Neural cell (in vitro differentiated cells): ENCODE results near the gene C1QTNF1. TPM values are rescaled to one million over a fixed set of nuclear protein-coding genes. Genes with fewer than 3 reads are reported as not detected.

Experiments
- H2AFZ ChIP-seq: fragments of 200-600, 300-800 bp; sonication (generic), shearing (Covaris generic); 2 replicates; pipeline ENCODE4 v1.6.0; 2014; ENCODE audit warnings: low read depth, mild to moderate bottlenecking, antibody characterized with exemption, low read length, moderate library complexity
- H3F3A ChIP-seq: fragments of 200-600 bp; shearing (Covaris generic); 2 replicates; pipeline ENCODE4 v1.6.1; 2016; ENCODE audit warnings: mild to moderate bottlenecking, moderate library complexity, mixed read lengths, antibody characterized with exemption, low read length; ENCODE audit not compliant: insufficient read depth, poor library complexity, severe bottlenecking
- H3K27ac ChIP-seq: fragments of 200-600, 300-800 bp; sonication (generic), shearing (Covaris generic); 2 replicates; pipeline ENCODE4 v1.5.1; 2014; ENCODE audit warnings: mild to moderate bottlenecking, low read length, moderate library complexity
- H3K27me3 ChIP-seq: fragments of 300-800, 200-600 bp; sonication (generic), shearing (Covaris generic); 2 replicates; pipeline ENCODE4 v1.6.0; 2014; ENCODE audit warnings: mild to moderate bottlenecking, low read depth, low read length, moderate library complexity; ENCODE audit not compliant: insufficient read depth
- H3K36me3 ChIP-seq: fragments of 300-800, 200-600 bp; sonication (generic), shearing (Covaris generic); 2 replicates; pipeline ENCODE4 v1.5.1; 2014; ENCODE audit warnings: mild to moderate bottlenecking, antibody characterized with exemption, low read length, moderate library complexity; ENCODE audit not compliant: insufficient read depth
- H3K4me2 ChIP-seq: fragments of 300-800, 200-600 bp; sonication (generic), shearing (Covaris generic); 2 replicates; pipeline ENCODE4 v1.6.0; 2014; ENCODE audit warnings: mild to moderate bottlenecking, low read length
- H3K4me3 ChIP-seq: fragments of 300-800, 200-600 bp; sonication (generic), shearing (Covaris generic); 2 replicates; pipeline ENCODE4 v1.5.1; 2014; ENCODE audit warnings: mild to moderate bottlenecking, low read length, moderate library complexity
- H3K79me2 ChIP-seq: fragments of 200-600 bp; shearing (Covaris generic); replicated peaks from 2 replicates; pipeline ENCODE4 v1.6.0; 2014; ENCODE audit warnings: mild to moderate bottlenecking, low read length, moderate library complexity; ENCODE audit not compliant: insufficient read depth
- H3K9ac ChIP-seq: fragments of 300-800, 200-600 bp; sonication (generic), shearing (Covaris generic); 2 replicates; pipeline ENCODE4 v1.6.1; 2016; ENCODE audit warnings: mild to moderate bottlenecking, low read length, mixed read lengths
- H3K9me2 ChIP-seq: fragments of 200-600 bp; shearing (Covaris generic); 2 replicates; pipeline ENCODE4 v1.6.1; 2016; ENCODE audit warnings: mild to moderate bottlenecking, low read length, mixed read lengths; ENCODE audit not compliant: insufficient read depth
- H3K9me3 ChIP-seq: fragments of 200-600, 300-800 bp; sonication (generic), shearing (Covaris generic); 2 replicates; pipeline ENCODE4 v1.6.1; 2016; ENCODE audit warnings: mild to moderate bottlenecking, mixed run types, low read length, moderate library complexity, mixed read lengths
- H4K20me1 ChIP-seq: fragments of 200-600 bp; shearing (Covaris generic); 2 replicates; pipeline ENCODE4 v1.6.1; 2016; ENCODE audit warnings: mild to moderate bottlenecking, mixed run types; ENCODE audit not compliant: insufficient read depth
- EP300 ChIP-seq: fragments of 450-650 bp; conservative IDR thresholded peaks from 2 replicates; pipeline ENCODE4 v1.6.1; 2014; ENCODE audit warnings: antibody characterized with exemption, mild to moderate bottlenecking, moderate library complexity; ENCODE audit not compliant: poor library complexity, severe bottlenecking
- EZH2 ChIP-seq: fragments of 200-600, 300-800 bp; shearing (Covaris generic), sonication (generic); IDR thresholded peaks from 2 replicates; pipeline ENCODE4 v1.6.1; 2014; ENCODE audit warnings: antibody characterized with exemption, low read length, borderline replicate concordance, mild to moderate bottlenecking; ENCODE audit not compliant: insufficient read depth, poor library complexity, severe bottlenecking
- MXI1 ChIP-seq: fragments of 450-650 bp; conservative IDR thresholded peaks from 2 replicates; pipeline ENCODE4 v1.6.1; 2014; ENCODE audit warnings: antibody characterized with exemption, mild to moderate bottlenecking; ENCODE audit not compliant: poor library complexity, severe bottlenecking
- POLR2AphosphoS5 ChIP-seq: IDR thresholded peaks from 2 replicates; pipeline ENCODE4 v1.6.1; 2012
- RAD21 ChIP-seq: fragments of 450-650 bp; conservative IDR thresholded peaks from 2 replicates; pipeline ENCODE4 v1.6.1; 2014; ENCODE audit warnings: antibody characterized with exemption, mild to moderate bottlenecking, moderate library complexity
- SMC3 ChIP-seq: fragments of 450-650 bp; conservative IDR thresholded peaks from 2 replicates; pipeline ENCODE4 v1.6.1; 2014; ENCODE audit warnings: antibody characterized with exemption, mild to moderate bottlenecking, moderate library complexity; ENCODE audit not compliant: poor library complexity
- TAF1 ChIP-seq: IDR thresholded peaks from 2 replicates; pipeline ENCODE4 v1.6.1; 2012; ENCODE audit warnings: low read depth
- polyA plus RNA-seq: library from polyadenylated mRNA; depleted of rRNA; stranded (reverse); fragments of >200 nt; gene quantifications from 2 replicates; pipeline ENCODE4 v1.2.3, GENCODE V29; 2014
- TF ChIP-seq, protein P1 (sequence below): fragments of 450-650 bp; IDR thresholded peaks from 2 replicates; pipeline ENCODE4 v1.5.1; 2014; ENCODE audit warnings: antibody characterized with exemption, mild to moderate bottlenecking, moderate library complexity; ENCODE audit not compliant: poor library complexity, severe bottlenecking
- TF ChIP-seq, protein P2 (sequence below): IDR thresholded peaks from 2 replicates; pipeline ENCODE4 v1.6.1; 2012; ENCODE audit warnings: borderline replicate concordance

The C1QTNF1 gene
- polyA plus RNA-seq, 1 donor from 2014 or later, result 0.16 TPM

DNA sequence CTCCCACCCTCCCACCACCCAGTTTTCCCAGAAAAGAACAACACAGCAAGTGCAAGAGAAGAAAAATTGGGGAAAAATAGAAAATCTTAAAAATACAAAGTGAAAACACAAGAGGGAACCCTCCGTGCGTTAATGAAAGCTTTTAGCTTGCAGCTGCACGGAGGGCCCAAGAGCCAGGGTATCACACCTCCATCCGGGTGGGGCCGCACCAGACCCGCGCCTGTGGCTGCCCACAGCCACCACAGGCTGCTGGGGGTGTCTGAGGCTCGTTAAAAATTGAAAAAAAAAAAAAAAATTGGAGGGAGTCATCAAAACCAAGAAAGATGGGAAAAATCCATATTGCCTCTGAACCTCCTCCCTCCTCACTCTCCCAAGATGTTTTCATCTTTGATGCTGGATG, 69.3 kb downstream of the C1QTNF1 start:
- H3F3A ChIP-seq, result no peaks in the 10 kb centered on the region
- H3K36me3 ChIP-seq, result no peaks in the 10 kb centered on the region
- H3K27me3 ChIP-seq, result no peaks in the 10 kb centered on the region
- no peaks in the 10 kb centered on the region for H3K9me3 ChIP-seq
- TF ChIP-seq TAF1 (no peak), POLR2AphosphoS5 (no peak), RAD21 (no peak), EP300 (no peak), MXI1 (no peak), SMC3 (no peak), EZH2 (no peak)
- TF ChIP-seq, protein P1, sequence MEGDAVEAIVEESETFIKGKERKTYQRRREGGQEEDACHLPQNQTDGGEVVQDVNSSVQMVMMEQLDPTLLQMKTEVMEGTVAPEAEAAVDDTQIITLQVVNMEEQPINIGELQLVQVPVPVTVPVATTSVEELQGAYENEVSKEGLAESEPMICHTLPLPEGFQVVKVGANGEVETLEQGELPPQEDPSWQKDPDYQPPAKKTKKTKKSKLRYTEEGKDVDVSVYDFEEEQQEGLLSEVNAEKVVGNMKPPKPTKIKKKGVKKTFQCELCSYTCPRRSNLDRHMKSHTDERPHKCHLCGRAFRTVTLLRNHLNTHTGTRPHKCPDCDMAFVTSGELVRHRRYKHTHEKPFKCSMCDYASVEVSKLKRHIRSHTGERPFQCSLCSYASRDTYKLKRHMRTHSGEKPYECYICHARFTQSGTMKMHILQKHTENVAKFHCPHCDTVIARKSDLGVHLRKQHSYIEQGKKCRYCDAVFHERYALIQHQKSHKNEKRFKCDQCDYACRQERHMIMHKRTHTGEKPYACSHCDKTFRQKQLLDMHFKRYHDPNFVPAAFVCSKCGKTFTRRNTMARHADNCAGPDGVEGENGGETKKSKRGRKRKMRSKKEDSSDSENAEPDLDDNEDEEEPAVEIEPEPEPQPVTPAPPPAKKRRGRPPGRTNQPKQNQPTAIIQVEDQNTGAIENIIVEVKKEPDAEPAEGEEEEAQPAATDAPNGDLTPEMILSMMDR, result no peak
- TF ChIP-seq, protein P2, sequence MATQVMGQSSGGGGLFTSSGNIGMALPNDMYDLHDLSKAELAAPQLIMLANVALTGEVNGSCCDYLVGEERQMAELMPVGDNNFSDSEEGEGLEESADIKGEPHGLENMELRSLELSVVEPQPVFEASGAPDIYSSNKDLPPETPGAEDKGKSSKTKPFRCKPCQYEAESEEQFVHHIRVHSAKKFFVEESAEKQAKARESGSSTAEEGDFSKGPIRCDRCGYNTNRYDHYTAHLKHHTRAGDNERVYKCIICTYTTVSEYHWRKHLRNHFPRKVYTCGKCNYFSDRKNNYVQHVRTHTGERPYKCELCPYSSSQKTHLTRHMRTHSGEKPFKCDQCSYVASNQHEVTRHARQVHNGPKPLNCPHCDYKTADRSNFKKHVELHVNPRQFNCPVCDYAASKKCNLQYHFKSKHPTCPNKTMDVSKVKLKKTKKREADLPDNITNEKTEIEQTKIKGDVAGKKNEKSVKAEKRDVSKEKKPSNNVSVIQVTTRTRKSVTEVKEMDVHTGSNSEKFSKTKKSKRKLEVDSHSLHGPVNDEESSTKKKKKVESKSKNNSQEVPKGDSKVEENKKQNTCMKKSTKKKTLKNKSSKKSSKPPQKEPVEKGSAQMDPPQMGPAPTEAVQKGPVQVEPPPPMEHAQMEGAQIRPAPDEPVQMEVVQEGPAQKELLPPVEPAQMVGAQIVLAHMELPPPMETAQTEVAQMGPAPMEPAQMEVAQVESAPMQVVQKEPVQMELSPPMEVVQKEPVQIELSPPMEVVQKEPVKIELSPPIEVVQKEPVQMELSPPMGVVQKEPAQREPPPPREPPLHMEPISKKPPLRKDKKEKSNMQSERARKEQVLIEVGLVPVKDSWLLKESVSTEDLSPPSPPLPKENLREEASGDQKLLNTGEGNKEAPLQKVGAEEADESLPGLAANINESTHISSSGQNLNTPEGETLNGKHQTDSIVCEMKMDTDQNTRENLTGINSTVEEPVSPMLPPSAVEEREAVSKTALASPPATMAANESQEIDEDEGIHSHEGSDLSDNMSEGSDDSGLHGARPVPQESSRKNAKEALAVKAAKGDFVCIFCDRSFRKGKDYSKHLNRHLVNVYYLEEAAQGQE, result no peak
- H3K4me3 ChIP-seq, result no peak overlapping the region
- no peak overlapping the region for H3K9ac ChIP-seq
- no peak overlapping the region for H3K4me2 ChIP-seq
- H3K9me2 ChIP-seq, result no peaks in the 10 kb centered on the region
- no peaks in the 10 kb centered on the region for H3K79me2 ChIP-seq
- H3K27ac ChIP-seq, result no peak overlapping the region
- no peak overlapping the region for H2AFZ ChIP-seq
- no peaks in the 10 kb centered on the region for H4K20me1 ChIP-seq

DNA sequence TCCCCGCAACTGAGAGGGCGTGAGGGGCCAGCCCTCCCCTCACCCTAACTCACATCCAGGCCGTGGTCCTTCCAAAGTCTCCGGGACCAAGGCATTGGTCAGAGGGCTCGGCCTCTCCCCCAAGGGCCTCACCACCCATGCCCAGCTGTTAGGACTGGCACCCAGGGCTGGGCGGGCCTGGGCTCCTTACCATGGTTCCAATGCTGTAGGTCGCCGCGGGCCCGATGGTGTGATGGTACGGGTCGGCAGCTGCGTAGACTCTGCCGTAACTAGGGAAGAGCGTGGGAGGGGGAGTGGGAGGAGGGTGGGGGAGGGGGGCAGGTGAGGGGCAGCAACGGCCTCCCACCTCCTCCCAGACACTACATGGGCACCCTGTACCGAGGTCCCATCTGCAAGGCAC, 70.3 kb downstream of the C1QTNF1 start:
- Histone ChIP-seq H3K36me3 (no peaks in the 10 kb centered on the region), H3K79me2 (no peaks in the 10 kb centered on the region), H3K27me3 (no peaks in the 10 kb centered on the region)

More for the DNA sequence above, 70.3 kb downstream of the C1QTNF1 start:
- Histone ChIP-seq H3K9me3 (no peaks in the 10 kb centered on the region), H4K20me1 (no peaks in the 10 kb centered on the region), H3K9ac (no peak overlapping the region), H3F3A (no peaks in the 10 kb centered on the region), H2AFZ (no peak overlapping the region), H3K4me3 (no peak overlapping the region), H3K9me2 (no peaks in the 10 kb centered on the region), H3K4me2 (no peak overlapping the region), H3K27ac (no peak overlapping the region)
- TF ChIP-seq TAF1 (no peak), SMC3 (no peak), RAD21 (no peak), EZH2 (no peak), POLR2AphosphoS5 (no peak), MXI1 (no peak), EP300 (no peak)
- TF ChIP-seq, protein P1, result no peak
- TF ChIP-seq, protein P2, result no peak
